GM19452 (cell line): ENCODE measurements around the gene TENM3.
A peak's percentile ranks its signal among the peaks of the same experiment; 100 is the strongest.

Source experiments
- ATAC-seq: cut with Tn5 transposase; IDR thresholded peaks from one replicate; pipeline ENCODE4 v1.9.1; 2021; ENCODE audit not compliant: unreplicated experiment

The TENM3 gene

GRCh38 chr4:182495645-182496385, 252.6 kb downstream of the TENM3 start:
- no peak for ATAC-seq

DNA sequence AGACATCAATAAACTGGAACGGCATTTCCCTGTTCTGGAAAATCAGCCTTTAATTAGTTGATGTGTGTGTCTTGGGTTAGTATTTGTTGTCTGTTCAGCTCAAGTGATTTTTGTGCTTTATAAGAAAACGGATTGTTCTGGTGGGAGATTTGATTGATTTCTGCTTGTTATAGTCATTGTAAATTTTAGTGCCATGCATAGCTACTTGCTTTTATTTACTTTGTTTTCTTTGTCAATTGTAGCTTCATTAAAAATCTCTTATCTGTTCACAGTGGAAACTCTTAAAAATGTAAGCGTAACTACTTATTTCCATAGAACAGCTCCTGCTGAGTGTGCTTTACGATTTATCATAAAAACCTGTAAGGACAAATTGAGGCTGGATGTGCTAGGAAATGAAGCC, 253.2 kb downstream of the TENM3 start:
- ATAC-seq: no peak

- no peak for ATAC-seq
These were observed 258.9 kb downstream of the TENM3 start for GRCh38 chr4:182502064-182502463.

GRCh38 chr4:182504463-182504862, 261.3 kb downstream of the TENM3 start:
- ATAC-seq: no peak

DNA sequence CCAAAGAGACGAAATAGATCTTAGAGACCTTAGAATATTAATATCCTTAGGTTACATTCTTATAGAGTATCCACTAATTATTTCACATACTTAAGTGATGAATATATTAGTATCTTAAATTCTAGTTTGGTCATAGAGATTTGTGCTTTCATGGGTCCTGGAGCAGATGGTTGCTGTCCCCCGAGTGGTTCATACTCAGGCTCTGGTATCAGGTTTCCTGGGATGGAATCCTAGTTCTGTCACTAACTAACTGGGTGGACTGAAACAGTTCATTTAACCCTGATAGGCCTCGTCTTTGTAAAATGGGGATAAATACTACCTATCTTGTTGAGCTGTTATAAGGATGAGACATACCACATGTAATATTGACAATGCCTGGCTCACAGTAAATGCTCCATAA, 264.6 kb downstream of the TENM3 start:
- ATAC-seq: no peak

DNA sequence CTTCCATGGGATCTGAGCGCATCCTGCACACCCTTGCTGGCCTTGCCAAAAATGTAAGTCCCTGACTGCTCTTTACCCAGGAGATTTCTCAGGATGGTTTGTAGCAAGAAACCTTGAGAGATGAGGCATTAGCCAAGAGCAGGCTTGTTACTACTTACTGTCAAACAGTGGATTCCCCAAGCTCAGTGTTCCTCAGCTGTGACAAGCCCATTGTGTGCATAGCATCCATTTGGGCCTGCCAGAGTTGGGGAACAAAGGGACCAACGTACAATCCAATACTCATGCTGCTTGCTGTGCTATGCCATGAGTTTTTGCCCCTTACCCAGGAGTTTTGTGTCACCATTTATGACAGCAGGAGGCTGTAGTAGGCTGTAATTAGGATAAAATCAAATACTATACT, 267.6 kb downstream of the TENM3 start:
- ATAC-seq: no peak

GRCh38 chr4:182513587-182514291, 270.5 kb downstream of the TENM3 start:
- no peak for ATAC-seq

DNA sequence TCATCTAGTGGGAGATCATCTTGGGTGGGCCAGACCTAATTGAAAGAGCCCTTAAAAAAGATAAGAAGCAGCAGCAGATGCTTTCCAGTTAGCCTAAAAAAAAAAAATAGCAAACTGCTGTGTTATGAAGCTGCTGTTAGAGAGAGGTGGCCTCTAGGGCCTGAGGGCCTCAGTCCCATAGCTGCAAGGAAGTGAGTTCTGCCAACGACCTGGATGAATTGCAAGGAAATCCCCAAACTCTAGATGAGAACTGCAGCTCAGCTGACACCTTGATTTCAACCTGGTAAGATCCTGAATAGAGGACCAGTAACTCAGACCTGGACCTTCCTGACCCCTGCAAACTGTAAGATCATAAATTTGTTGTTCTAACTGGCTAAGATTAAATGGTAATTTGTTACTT, 275.2 kb downstream of the TENM3 start:
- ATAC-seq: no peak

DNA sequence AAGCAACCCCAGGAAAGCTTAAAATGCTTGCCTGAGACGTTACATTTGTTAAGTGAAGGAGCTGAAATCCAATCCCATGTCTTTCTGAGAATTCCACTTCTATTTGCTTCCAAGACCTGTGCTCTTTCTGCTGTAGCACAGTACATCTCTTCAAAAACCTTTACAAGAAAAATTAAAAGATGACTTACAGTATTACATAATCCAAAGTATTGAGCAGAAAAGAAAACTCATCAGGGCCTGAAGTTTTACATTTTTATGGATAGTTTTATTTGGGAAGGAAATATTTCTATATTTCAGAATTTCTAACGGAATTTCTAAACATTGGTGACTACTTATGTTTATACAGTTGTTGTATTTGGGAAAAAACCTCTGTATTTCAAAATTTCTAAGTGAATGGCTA, 276.3 kb downstream of the TENM3 start:
- no peak for ATAC-seq

GRCh38 chr4:182521011-182521410, 277.8 kb downstream of the TENM3 start:
- ATAC-seq: no peak

- ATAC-seq: no peak
These were observed 285.6 kb downstream of the TENM3 start for GRCh38 chr4:182528819-182529218.

DNA sequence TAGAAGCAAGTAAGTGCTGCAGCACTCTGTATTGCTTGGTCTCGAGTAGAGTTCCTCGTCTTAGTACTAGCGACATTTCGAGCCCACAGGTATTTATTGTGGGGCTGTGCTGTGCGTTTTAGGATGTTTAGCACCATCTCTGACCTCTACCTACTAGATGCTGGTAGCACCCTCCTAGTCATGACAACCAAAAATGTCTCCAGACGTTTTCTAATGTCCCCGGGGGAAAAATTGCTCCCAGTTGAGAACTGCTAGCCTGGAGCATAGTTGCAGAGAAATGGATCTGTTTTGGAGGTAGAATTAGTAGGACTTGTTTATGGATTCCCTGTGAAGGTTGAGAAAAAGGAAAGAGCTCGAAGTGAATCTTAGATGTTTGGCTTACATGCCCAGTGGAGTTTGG, 287.2 kb downstream of the TENM3 start:
- ATAC-seq: no peak

DNA sequence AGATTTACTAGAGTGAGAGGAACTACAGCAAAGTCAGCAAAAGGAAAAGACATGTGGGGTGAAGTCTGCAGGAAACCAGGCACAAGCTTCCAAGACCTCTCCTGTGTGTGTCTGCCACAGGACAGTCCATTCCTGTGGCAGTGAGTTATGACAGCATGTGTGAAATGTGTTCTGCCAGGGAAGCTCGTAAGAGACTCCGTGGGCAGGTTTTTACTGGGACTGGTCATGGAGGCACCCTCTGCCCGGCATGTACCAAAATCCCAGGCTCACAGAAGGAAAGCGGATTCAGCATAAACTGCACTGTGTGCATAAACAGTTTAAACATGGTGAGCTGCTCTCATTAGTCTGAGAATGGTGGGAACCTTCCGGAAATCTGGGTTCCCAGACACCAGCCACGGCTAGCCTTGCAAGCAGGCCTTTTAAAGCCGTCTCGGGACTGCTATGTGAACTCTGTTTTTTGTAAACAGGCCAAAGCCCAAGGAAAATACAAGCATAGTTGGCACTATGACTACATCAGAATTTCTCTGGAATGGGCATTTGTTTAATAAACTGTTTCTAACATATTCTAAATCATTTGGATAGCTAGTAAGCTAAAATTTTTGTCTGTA, 288.5 kb downstream of the TENM3 start:
- no peak for ATAC-seq

- ATAC-seq: no peak
These were observed 289.2 kb downstream of the TENM3 start for GRCh38 chr4:182532441-182532840.

GRCh38 chr4:182533964-182534363, 290.8 kb downstream of the TENM3 start:
- no peak for ATAC-seq

- no peak for ATAC-seq
These were observed 293.1 kb downstream of the TENM3 start for GRCh38 chr4:182536221-182536811.

- ATAC-seq: no peak
These were observed 294.0 kb downstream of the TENM3 start for GRCh38 chr4:182537031-182537795.

GRCh38 chr4:182538031-182538430, 294.8 kb downstream of the TENM3 start:
- ATAC-seq: no peak

DNA sequence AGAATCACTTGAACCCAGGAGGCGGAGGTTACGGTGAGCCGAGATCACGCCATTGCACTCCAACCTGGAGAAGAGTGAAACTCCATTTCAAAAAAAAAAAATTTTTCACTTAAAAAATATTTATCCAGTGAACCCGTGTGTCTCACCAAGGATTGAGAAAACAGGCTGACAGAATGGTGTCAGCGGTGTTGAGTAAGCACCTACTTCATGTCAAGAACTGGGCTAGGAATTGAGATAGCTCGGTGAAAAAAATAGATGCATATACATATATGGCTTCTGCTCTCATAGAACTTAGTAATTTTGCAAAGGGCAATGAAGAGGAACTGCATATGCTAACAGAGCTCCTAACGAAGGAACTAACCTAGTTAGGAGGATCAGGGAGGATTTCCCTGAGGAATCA, 297.3 kb downstream of the TENM3 start:
- ATAC-seq: no peak

- peak; percentile 99 for ATAC-seq
These were observed 304.2 kb downstream of the TENM3 start for GRCh38 chr4:182547435-182547834.

GRCh38 chr4:182548156-182548555, 305.0 kb downstream of the TENM3 start:
- no peak for ATAC-seq
